HL-60 (cell line): ENCODE measurements around the gene C4orf46.

Source experiments
- DNase-seq, 2 experiments: peaks; one replicate each; pipeline ENCODE4 v3.0.0-alpha.2; 2010 to 2020; ENCODE audit warnings: low read depth in 1 of 2, low spot score in 1 of 2
- H3K27ac ChIP-seq: fragments of 250-450 bp; sonication (Bioruptor Pico); replicated peaks from 2 replicates; pipeline ENCODE4 v1.5.1; 2020; ENCODE audit warnings: mild to moderate bottlenecking, moderate library complexity
- H3K27me3 ChIP-seq: fragments of 250-450 bp; sonication (Bioruptor Pico); 2 replicates; pipeline ENCODE4 v1.5.1; 2021; ENCODE audit warnings: mild to moderate bottlenecking, moderate library complexity; ENCODE audit not compliant: insufficient read depth, poor library complexity, severe bottlenecking
- H3K4me3 ChIP-seq: replicated peaks from 2 replicates; pipeline ENCODE4 v1.5.1; 2011; ENCODE audit warnings: mild to moderate bottlenecking, control low read depth, low read length; ENCODE audit not compliant: insufficient read depth
- CTCF ChIP-seq: IDR thresholded peaks from one replicate; pipeline ENCODE4 v1.5.1; 2011; ENCODE audit warnings: low read length, control low read depth, inconsistent platforms; ENCODE audit not compliant: insufficient read depth
- GABPA ChIP-seq: IDR thresholded peaks from 2 replicates; pipeline ENCODE4 v1.6.1; 2012; ENCODE audit warnings: low read depth
- POLR2AphosphoS5 ChIP-seq: IDR thresholded peaks from 2 replicates; pipeline ENCODE4 v1.6.1; 2012; ENCODE audit warnings: low read depth
- REST ChIP-seq: IDR thresholded peaks from 2 replicates; pipeline ENCODE4 v1.6.1; 2012; ENCODE audit warnings: low read depth; ENCODE audit not compliant: insufficient replicate concordance
- SPI1 ChIP-seq: IDR thresholded peaks from 2 replicates; pipeline ENCODE4 v1.6.1; 2012; ENCODE audit warnings: low read depth, mild to moderate bottlenecking, borderline replicate concordance

The C4orf46 gene

GRCh38 chr4:158617956-158618355, 53.7 kb downstream of the C4orf46 start:
- Histone ChIP-seq H3K4me3 (no peak overlapping the region), H3K27me3 (no peaks in the 10 kb centered on the region), H3K27ac (no peak overlapping the region)
- no peak for DNase-seq
- TF ChIP-seq GABPA (no peak), POLR2AphosphoS5 (no peak), CTCF (no peak), REST (no peak), SPI1 (no peak)
